GM18907 (cell line): ENCODE data around the gene TMOD1.
"Not testable (repeated sequence)": the region's sequence is repeated elsewhere in the genome, so short reads cannot be mapped to it uniquely, and the experiment has no call there.

Source experiments
- ATAC-seq: cut with Tn5 transposase; IDR thresholded peaks from one replicate; pipeline ENCODE4 v1.9.1; 2021; ENCODE audit warnings: mild to moderate bottlenecking, moderate library complexity; ENCODE audit not compliant: unreplicated experiment

TMOD1 gene

DNA sequence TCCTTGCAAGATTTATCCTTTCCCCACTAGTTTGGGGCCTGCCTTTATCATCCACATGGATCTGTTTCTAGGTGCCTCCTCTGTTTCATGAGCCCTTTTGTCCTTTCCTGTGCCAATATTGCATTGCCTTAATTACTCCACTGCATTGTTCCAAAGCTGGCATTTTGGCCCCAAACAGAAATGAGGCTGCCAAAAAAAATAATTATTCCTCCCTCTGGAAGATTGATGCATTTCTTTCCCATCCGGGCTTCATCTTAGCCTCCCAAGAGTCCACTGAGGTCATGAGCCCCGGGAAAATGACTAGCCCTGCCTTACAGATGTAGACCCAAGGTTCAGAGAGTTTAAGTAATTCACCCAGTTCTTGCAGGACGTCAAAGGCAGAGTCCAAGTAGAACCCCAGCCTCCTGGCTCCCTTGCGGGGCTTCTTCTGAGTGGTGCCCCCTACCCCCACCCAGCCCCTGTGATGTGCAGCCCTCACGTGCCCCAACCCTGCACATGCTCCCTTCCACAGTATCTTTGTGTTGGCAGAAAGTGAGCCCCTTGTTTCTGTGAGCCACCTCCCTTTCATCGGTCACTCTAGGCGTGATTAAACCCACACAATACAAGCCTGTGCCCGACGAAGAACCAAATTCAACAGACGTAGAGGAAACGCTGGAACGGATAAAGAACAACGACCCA, 62.1 kb downstream of the TMOD1 start:
- ATAC-seq, result no peak

DNA sequence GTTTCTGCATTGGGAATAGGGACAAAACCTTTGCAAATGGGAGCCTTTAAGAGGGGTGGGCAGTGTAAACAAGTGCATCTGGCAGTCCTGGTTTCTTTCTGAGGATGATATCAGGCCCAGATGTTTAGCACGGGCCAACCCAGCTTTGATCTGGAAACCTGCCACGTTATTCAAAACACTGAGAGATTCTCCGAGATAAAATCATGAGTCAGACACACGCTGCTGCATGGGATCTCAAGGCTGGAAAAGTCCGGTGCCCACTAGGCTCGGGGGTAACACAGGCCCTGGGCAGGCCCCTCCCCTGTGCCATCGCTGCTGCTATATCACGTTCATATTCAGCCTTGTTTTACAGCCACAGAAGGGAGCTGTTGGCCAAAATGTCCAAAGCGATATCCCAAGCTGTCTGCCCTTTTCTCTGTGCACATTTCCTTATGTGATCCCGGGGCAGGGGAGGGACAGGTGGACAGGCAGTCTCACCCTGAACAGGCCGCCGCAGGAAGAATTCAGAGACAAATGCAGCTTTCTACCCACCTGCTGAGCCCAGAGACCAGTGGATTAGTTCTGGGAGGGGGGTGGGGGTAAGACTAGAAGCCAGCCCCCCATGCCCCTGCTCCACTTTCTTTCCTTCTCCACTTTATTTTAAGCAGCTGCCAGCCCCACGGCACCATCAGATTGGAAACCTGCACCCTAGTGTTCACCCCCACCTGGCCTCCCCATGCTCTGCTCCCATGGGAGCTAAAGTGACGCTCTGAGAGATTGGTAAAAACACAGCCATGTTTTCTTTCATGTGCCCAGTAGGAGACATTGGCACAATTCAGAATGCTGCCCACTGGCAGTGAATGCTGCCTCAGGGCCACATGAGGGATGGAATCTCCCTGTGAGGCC, 63.1 kb downstream of the TMOD1 start:
- no peak for ATAC-seq

DNA sequence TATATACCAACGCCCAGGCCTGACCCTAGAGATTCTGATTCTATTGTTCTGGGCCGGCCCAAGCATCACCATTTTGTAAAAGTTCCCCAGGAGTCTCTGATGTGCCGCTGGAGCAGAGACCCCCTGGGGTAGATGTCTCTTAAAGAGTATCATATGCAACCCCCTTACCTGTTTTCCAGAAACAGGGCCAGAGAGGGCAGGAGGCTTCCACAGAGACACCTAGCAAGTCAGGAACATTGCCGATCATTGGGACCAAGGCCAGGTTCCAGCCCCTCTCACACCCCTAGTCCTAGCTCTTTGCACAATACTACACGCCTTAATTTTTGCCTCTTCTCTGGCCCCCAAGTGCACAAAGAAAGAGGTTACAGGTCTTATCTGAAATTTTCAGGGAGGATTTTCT, 63.8 kb downstream of the TMOD1 start:
- no peak for ATAC-seq

DNA sequence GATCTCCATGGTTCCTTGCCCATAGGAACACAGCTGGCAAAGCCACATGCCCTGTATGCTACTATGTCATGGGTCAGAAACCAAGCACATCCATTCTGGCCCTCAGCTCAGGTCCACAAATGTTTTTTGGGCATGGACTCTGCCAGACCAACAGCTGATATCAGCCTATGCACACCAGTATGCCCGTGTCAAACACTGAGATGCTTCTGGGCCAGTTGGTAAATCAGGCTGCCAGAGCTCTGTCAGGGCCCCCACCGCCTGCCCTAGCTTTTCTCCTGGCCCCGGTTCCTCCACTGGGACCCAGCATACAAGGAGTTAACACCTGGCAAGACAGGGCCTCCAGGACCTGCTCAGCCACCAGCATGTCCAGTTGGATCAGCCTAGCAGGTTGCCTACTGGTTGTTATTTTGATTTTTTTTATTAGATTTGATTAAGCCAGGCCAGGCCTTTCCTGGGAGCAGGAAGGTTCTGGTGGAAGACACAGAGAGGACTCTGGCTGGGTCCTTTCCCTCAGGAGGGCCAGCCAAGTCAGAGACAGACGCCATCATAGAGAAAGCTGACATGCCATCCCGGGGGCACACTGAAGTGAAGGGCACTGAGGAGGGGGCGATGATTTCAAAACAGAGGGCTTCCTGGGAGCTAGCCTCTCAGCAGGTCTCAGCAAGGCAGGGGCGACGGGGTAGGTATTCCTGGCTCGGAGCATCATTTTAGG, 65.9 kb downstream of the TMOD1 start:
- no peak for ATAC-seq

DNA sequence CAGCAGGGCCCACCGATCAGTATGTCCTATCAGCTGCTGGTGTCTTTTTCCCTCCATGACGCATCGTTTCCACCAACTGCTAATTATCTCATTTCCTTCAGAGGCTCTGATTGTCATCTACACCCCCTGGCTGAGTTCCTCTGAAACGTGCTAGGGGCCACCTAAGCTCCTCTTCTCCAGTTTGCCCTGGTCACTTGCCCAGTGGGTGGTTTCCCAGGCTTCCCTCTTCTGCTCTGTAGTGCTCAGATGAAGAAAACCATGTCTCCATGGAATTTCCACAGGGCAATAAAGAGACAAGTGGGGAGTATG, 66.4 kb downstream of the TMOD1 start:
- ATAC-seq, result no peak

DNA sequence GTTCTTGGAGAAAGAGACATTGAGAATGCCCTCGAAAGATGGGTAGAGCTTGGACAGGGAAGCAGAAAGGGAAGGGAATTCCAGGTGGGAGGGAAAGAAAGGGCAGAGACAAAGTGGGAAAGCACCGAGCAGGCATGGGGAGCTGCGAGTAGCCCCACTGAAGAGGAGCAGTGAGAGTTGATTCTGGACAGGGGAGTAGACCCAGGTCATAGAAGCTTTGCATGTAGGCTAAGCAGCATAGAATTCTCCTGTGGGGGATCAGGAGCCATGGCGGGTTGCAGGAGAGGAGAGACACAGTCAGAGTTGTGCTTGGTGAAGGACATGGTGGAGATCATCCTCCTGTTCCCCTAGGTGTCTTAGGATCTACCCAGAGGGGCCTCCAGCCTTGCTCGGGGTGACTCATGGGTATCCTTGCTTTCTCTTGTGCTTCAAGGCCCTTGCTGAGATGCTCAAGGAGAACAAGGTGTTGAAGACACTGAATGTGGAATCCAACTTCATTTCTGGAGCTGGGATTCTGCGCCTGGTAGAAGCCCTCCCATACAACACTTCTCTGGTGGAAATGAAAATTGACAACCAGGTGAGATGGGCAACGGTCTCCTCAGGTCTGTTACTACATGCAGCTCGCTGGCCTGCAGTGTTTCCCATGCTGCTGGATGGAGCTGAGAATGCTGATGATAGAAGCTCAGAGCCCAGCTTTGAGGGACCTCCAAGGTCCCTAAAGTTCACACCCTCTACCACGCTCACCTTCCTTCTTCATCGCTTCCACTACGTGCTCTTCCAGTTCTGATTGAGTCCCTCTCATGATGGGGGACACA, 67.2 kb downstream of the TMOD1 start:
- ATAC-seq, result no peak

DNA sequence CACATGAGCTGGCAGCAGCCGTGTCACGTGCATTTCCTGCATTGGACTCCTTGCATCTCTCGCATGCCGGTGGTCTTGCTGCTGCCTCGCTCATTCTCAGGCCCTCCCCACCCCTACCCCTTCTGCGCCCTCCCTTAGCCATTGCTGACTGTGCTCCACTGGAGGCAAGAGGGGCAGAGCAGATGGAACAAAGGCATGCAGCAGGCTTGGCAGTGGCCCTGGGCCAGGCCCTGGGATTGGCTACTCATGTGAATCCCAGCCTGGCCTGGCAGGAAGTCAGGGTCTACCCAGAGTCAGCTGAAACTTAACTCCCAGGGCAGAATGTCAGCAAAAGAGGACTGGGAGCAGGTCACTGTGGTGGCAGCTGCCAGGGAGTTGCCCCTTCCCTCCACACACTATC, 69.4 kb downstream of the TMOD1 start:
- no peak for ATAC-seq

DNA sequence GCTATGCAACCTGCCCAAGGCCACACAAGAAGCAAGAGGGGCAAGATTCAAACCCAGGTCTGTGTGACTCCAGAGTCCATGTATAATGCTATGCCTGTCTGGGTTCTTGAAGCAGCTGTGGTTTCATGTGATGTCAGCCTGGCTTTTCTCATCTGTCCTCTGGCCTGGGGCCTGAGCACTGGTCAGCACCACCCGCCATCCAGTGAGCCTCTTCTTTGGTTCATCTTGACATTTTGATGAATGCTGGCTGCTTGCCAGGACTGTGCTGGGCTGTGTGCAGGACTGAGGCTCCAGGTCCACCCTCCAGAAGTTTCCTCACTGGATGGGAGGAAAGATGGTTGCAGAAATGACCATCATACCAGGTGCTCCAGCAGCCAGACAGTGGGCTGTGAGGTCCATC, 70.2 kb downstream of the TMOD1 start:
- ATAC-seq, result no peak

DNA sequence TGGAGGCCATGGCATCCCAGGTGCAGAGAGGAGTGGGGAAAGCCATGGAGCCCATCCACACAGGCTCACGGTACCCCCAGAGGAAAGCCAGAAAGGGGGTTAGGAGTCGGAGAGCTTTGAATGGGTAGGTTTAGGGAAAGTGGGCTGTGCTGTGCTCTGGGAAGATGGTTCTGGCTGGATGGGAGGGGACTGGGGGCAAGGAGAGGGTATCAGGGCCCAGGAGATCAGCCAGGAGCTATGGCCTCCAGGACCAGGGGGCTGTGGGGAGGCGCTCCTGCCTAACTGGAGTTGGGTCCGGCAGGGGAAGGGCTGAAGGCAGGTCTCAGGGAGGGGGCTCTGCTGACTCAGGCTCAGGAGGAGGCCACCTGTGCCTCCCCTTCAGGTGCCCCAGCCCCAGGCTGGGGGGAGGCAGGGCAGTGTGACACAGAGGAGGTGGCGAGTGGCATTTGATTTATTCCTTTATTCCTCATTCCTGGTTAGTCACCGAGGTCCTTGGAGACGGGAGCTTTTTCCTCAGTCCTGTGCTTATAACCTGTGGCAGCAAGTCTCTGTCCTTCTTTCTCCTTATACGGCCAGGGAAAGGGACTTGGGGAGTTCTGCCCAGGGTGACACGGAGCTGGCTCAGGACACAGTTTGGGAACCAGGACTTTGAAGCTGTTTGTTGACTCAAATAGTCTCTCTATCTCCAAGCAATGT, 70.9 kb downstream of the TMOD1 start:
- no peak for ATAC-seq

DNA sequence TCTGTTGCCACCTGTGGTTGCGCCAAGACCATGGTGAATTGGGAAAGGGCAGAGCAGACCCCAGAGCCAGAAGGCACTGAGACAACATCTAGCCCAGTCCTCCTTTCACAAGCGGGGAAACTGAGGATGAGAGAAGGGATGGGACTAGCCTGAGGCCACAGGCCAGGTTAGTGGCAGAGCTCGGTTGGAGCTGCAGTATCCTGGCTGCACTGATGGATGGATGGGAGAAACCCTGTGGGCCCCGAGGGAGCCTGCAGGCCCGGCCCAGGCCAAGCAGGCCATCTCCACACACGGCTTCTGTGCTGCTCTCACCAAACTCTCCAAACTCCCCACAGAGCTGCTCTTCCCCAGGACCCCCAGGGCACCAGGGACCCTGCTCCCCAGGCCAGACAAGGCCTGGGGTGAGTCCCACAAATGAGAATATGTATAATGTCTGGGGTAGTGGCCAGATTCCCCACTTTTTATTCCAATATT, 71.5 kb downstream of the TMOD1 start:
- ATAC-seq, result no peak

DNA sequence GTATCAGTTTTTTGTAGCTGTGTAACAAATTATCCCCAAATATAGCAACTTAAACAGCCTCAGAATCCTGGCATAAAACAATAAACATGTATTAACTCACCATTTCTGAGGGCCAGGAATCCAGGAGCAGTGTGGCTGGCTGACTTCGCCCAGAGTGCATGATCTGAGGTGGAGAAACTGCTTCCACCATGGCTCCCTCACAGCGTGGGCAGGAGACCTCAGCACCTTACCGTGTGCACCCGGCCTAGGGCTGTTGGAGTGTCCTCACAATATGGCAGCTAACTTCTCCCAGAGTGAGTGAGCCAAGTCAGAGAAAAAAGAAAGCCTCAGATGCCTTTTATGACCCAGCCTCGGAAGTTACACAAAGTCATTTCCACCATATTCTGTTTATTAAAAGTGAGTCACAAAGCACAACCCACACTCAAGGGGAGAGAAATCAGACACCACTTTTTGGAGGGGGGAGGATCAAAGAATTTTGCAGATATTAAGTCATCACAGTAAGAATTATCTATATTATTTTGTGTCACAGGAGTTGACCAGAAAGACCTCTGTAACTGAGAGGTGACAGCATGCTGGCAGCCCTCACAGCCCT, 72.1 kb downstream of the TMOD1 start:
- no peak for ATAC-seq

DNA sequence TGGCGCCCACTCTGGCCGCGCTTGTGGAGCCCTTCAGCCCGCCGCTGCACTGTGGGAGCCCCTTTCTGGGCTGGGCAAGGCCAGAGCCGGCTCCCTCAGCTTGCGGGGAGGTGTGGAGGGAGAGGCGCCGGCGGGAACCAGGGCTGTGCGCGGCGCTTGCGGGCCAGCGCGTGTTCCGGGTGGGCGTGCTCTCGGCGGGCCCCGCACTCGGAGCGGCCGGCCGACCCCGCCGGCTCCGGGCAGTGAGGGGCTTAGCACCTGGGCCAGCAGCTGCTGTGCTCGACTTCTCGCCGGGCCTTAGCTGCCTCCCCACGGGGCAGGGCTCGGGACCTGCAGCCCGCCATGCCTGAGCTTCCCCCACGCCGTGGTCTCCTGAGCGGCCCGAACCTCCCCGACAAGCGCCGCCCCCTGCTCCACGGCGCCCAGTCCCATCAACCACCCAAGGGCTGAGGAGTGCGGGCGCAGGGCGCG, 72.7 kb downstream of the TMOD1 start:
- not testable (repeated sequence) for ATAC-seq

DNA sequence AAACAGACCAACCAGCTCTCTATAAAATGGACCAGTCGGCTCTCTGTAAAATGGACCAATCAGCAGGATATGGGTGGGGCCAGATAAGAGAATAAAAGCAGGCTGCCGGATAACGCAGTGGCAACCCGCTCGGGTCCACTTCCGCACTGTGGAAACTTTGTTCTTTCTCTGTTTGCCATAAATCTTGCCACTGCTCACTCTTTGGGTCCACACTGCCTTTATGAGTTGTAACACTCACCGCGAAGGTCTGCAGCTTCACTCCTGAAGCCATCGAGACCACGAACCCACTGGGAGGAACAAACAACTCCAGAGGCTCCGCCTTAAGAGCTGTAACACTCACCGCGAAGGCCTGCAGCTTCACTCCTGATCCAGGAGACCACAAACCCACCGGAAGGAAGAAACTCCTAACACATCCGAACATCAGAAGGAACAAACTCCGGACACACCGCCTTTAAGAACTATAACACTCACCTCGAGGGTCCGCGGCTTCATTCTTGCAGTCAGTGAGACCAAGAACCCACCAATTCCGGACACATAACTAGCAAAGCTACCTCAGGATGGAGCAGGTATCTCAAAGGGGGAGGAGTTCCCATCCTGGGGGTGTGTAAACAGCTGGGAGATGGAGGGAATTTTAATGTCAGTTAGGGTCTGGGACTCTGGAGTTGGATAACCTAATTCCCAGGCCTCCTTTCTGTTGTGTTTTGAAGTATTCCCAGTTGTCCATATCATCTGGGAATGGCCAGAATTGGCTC, 73.6 kb downstream of the TMOD1 start:
- ATAC-seq, result not testable (repeated sequence)

DNA sequence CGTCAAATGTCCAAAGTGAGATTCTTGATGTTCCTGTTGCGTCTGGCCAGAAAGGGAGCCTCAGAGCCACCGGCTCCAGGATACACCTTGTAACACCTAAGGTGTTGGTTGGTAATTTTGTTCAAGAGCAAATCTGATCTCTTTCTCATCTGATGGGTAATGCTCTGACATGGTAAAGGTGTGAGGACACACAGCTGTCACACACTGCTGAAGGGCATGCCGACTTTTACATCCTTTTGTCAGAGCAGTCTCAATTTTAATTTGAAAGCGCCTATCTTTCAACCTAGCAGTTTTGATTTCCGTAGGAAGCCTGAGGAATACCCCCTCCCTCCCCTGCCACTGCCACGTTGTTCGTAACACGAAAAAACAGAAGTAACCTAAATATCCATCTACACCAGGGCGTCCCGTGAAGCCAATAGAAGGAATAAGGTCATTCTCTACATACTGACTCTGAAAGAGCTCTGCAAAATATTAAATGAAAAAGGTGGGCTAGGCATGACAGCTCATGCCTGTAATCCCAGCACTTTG, 74.3 kb downstream of the TMOD1 start:
- no peak for ATAC-seq

DNA sequence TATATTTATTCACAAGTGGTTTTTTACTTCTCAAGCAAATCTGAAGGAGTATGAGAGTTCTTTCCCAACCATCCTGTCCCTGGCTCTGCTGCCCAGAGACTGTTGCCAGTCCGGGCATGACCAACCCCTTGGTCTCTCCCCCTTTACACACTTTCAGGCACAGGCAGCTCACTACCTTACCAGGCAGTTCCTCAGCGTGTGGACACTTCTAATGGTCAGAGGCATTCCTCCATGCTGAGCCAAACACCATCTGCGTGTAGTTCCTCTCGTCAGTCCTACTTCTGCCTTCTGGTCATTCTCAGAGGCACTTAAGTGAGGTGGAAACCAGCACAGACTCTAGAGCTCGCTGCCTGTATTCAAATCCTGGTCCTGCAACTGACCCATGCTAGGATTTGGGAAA, 75.6 kb downstream of the TMOD1 start:
- no peak for ATAC-seq

DNA sequence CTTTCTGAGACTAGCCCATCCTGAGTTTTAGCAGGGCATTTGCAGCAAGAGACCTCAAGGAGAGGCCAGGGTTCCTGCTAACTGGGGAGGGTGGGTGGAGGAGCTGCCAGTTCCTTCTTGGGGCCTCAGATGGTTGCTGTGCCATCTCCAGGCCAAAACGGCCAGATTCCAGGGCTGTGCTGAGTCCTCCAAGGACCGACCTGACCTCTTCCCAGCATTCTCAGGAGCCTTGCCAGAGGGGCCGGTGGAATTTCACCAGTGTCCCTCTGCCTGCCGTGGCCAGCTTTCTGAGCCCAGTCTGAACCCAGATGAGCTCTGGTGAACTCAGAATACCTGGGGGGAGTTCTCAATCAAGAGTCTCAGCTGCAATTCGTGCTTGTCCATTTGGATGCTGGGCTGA, 77.4 kb downstream of the TMOD1 start:
- no peak for ATAC-seq

DNA sequence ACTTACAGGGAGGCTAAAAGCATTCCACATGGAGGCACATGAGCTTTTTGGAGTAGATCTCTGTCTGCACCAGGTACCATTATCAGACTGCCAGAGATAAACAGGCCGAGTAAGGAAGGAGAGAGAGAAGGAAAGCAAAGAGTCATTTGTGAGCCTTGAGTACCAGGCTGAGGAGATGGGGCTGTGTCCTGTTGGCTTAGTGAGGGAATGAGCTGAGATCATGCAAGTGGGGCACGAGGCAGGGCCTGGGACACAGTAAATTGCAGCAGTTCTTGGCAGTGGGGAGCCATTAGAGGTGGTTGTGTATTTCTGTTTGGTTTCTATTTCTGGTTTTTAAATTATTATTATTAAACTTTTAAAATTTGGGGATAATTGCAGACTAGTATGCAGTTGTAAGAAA, 78.4 kb downstream of the TMOD1 start:
- no peak for ATAC-seq

DNA sequence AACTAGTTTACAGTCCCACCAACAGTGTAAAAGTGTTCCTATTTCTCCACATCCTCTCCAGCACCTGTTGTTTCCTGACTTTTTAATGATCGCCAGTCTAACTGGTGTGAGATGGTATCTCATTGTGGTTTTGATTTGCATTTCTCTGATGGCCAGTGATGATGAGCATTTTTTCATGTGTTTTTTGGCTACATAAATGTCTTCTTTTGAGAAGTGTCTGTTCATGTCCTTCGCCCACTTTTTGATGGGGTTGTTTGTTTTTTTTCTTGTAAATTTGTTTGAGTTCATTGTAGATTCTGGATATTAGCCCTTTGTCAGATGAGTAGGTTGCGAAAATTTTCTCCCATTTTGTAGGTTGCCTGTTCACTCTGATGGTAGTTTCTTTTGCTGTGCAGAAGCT, 80.1 kb downstream of the TMOD1 start:
- ATAC-seq, result not testable (repeated sequence)

DNA sequence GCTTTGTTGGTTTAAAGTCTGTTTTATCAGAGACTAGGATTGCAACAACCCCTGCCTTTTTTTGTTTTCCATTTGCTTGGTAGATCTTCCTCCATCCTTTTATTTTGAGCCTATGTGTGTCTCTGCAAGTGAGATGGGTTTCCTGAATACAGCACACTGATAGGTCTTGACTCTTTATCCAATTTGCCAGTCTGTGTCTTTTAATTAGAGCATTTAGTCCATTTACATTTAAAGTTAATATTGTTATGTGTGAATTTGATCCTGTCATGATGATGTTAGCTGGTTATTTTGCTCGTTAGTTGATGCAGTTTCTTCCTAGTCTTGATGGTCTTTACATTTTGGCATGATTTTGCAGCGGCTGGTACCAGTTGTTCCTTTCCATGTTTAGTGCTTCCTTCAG, 83.3 kb downstream of the TMOD1 start:
- not testable (repeated sequence) for ATAC-seq
